Measurements from ENCODE around the gene ADGRL4.
"Not testable (repeated sequence)": the region's sequence is repeated elsewhere in the genome, so short reads cannot be mapped to it uniquely, and the experiment has no call there.

Gene ADGRL4

DNA sequence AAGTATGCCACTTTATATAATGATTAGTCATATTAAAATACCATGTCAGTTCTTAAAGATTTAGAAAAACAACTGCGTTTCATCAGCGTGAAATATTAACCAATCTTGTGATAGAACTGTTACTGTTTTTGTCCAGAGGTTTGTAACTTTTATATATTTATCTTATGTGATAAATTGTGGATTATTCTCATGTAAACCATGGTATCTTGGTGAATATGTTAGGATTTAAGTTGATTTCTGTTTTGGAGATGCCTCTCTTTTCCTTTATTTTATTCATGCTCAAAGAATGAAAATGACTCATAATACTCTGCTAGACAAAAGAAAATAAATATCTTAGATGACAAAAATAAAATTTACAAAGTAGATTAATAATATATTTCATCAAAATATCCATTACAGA is 88.4 kb downstream of the ADGRL4 start:
- DNase-seq (ENCODE audit: low spot score), result no peak

GRCh38 chr1:78916986-78917385 is 89.5 kb downstream of the ADGRL4 start:
- no peak for DNase-seq (ENCODE audit: low spot score)

DNA sequence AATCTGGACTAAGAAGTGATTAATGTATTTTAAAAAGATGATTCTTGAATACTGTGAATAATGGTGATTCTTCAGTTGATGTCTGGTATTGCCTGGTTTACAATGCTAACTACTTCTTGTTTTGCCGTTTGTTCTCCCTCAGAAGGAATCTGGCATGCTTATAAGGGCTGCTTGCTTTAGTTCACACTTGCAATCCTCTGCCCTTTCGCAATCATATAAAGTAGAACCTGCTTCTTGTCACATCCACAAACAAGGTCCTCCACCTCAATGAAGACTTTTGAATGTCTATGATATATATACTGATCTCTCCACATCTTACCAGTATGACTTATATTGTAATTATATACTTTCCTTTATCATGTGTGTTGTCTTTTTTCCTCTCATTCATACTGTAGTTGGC is 92.6 kb downstream of the ADGRL4 start:
- DNase-seq (ENCODE audit: low spot score), result no peak

GRCh38 chr1:78911956-78912880 is 94.3 kb downstream of the ADGRL4 start:
- DNase-seq (ENCODE audit: low spot score), result no peak

DNA sequence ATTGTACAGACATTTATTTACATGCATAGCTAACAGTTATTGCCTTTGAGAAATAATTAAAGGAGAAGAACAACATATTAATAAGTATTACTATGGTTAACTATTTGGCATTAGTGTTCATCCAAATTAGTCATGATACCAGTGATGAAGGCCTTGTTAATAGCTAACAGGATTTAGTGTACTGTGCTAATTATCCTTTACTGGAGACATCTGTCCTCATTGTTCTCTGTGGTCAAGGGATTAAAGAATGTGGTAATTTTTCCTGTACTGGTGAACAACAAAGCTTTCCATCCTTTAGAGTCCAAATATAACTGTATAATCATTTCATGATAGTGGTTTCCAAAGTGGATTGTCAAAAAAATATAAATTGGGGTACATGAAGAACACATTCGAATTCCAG is 103.9 kb downstream of the ADGRL4 start:
- no peak for DNase-seq (ENCODE audit: low spot score)

DNA sequence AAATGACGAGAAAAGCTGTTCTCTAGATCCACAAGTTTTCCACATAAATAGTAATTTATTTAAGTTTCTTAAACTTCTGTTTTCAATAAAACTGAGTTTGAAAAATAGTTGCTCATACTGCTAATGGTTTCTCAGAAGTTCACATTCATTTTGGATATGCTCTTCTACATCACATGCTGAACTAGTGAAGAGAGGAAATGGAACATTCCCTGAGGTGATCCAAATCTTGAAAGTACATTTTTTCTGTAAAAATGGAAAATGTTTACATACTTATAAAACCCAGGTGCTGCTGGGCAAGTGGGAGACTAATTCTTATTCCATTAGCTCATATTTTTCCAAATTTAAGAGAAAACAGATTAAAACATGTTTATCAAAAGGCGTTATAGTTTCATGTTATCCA is 111.7 kb downstream of the ADGRL4 start:
- DNase-seq (ENCODE audit: low spot score), result no peak

- no peak for DNase-seq (ENCODE audit: low spot score)
Measured at GRCh38 chr1:78892260-78892840, 114.2 kb downstream of the ADGRL4 start.

- DNase-seq (ENCODE audit: low spot score), result no peak
Measured at GRCh38 chr1:78887458-78887857, 119.1 kb downstream of the ADGRL4 start.

DNA sequence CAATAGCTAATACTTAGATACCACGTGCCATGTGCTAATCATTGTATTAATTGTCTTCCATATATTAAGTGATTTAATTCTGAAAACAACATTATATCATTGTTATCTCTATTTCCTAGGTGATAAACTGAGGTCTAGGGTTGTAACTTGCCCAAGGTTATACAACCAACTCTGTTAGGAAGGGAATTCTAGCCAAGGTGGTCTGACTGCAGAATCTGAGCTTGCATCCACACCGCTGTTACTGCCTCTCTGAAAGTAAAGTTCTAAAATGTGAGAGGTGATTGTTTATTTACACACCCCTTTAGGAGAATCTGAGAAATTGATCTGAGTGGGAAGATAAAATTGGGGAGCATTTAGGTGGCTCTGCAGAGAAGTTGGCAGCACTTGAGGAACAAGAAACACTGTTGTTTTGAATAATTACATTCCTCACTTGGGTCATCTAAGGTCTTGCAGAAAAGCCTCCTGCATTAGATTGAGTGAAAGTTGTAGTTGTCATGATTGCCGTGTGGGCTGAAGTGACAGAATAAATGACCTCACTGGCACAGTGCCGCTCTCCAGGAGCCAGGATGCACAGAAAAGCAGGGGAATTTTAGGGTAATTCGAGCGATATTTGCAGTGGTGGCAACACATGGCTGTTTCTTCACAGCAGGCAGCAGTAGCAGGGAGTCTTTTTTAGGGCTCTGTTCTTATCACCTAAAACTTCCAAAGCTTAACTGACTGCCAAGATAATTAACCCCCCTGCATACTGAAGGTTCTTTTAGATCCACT is 121.7 kb downstream of the ADGRL4 start:
- no peak for DNase-seq (ENCODE audit: low spot score)

GRCh38 chr1:78880223-78880622 is 126.3 kb downstream of the ADGRL4 start:
- DNase-seq (ENCODE audit: low spot score), result no peak

DNA sequence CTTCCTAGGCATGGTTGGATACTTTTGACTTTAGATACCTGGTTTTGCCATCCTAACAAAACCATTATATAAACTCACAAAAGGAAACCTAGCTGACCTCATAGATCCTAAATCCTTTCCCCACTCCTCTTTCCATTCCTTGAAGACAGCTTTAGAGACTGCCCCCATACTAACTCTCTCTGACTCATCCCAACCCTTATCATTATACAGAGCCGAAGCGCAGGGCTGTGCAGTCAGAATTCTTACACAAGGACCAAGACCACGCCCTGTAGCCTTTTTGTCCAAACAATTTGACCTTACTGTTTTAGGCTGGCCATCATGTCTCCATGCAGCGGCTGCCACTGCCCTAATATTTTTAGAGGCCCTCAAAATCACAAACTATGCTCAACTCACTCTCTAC is 130.5 kb downstream of the ADGRL4 start:
- DNase-seq (ENCODE audit: low spot score), result not testable (repeated sequence)

- not testable (repeated sequence) for DNase-seq (ENCODE audit: low spot score)
Measured at GRCh38 chr1:78872801-78873200, 133.7 kb downstream of the ADGRL4 start.

DNA sequence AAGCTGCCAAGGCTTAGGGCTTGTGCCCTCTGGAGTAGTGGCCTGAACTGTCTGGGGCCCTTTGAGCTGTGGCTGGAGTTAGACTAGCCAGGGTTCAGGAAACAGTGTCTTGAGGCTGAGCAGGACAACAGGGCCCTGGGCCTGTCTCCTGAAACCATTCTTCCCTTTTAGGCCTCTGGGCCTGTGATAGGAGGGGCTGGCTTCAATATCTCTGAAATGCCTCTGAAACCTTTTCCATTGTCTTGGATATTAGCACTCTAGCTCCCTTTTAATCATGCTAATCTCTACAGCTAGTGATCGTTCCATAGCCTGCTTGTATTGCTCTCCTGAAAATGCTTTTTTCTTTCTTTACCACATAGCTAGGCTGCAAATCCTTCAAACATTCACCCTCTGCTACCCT is 135.3 kb downstream of the ADGRL4 start:
- no peak for DNase-seq (ENCODE audit: low spot score)

DNA sequence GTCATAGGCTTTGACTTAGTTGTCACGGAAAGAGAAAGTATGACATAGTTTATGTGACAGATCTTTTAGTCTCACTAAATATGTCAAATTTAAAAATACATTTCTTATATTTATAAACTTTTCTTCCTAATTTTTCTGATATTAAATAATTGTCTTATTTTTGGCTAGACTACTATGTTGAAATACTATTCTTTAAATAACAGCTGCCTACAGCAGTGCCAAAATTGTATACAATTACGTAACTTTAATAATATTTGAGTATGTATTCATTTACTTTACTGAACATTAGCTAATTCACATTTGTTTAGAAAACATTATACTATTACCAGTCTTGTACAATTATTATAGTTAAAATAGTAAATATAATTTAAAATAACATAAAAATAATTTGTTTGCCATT is 137.4 kb downstream of the ADGRL4 start:
- DNase-seq (ENCODE audit: low spot score), result no peak

DNA sequence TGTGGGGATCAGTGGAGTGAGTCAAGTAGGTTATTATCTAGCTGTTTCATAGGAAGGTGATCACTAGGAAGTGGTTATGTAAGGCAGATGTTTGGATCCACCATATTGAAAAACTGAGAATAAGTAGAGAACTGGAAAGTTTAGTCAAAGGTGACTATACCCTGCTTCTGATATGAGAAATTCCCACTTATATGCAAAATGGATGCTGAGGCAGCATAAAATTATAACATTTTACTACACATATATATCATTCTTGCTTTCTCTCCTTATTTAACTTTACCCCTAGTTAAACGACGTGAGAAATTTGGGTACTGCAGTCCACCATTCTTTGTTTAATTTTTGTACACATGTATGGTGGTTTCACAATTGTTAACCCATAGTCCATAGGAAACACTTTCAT is 142.4 kb downstream of the ADGRL4 start:
- no peak for DNase-seq (ENCODE audit: low spot score)

DNA sequence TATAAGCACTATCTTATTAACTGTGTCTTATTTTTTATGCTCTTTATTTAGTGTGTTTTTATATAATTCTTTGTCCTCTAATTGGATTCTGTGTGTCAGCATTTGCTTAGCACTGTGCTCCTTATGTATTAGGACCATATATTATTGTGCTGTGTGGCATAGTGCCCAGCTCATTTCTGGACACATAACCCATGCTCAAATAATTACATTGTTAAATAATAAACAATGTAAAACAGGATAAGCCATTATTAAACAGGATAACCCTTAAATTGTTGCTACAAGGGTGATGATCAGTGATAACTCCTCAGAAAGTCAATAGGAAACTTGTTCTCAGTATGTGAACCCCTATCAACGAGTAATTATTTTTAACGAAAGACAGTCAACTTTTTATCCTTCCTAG is 150.4 kb downstream of the ADGRL4 start:
- no peak for DNase-seq (ENCODE audit: low spot score)

- DNase-seq (ENCODE audit: low spot score), result no peak
Measured at GRCh38 chr1:78855258-78855657, 151.3 kb downstream of the ADGRL4 start.

- DNase-seq (ENCODE audit: low spot score), result no peak
Measured at GRCh38 chr1:78854556-78854955, 152.0 kb downstream of the ADGRL4 start.

DNA sequence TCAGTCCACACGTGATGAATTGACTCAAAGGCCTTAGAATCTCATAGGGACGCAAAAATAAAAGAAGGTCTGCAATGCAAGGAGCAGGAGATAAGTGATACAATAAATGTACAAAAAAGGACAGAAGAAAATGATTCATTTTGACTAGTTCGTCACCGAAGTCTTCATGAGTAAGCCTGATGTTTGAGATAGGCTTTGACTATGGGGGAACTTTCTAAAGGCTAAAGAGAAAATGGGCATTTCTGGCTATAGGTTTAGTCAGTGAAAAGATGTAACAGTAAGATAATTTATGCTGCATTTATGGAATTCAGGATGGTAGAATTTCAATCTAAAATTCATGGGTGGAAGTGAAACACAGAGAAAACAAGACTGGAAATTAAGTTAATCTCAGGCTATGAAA is 163.0 kb downstream of the ADGRL4 start:
- no peak for DNase-seq (ENCODE audit: low spot score)

DNA sequence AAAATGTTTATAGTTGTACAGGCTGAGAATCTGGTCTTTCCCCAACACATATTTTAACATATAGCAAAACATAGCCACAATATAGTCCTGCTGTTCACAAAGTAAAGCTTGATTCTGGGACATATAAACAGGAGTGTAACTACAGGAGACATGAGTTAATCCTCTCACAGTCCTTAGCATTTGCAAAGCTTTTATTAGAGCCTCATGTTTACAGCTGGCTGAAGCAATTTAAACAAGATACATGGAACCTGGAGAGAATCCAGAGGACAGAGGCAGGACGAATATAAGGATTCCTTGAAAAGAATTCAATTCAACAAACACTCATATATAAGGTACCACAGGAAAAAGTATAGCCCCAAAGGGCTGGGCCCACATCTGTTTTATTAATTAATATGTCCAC is 163.4 kb downstream of the ADGRL4 start:
- DNase-seq (ENCODE audit: low spot score), result no peak

DNA sequence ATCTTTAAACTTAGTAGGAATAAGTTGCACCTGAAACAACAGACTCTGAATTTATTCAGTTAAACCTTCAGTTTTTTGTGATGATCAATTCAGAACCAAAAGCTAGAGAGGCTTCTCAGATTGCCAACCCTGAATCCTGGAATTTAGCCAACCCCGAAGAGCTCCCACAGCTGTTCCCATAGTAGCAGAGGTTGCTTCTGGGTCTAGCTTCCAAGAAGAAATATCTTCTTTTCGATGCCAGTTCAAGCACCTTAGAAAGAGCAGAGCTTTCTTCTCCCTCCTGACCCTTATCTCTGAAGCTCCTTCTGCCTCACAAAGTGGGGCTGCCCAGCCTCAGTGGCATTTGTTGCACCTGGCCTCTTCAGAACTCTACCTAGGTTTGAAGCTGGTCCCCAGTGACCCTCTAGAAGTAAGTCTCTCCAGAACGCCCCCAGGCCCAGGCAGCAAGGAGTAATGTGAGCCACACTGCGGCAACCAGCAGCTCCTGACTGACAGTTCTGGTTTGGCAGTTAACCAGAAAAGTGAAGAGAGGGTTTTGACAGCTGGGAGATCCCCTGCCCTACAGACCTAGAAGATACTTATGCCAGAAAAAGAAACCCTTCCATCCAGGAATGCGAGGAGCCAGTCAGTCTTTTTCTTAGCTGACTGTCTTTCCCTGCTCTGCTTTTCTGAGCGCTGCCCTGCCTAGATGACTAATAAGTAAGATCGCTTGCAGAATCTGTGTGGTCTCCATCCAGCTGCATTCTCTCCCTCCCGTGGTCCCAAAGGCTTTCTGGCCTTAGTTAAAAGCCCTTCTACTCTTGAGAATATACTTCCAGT is 165.9 kb downstream of the ADGRL4 start:
- DNase-seq (ENCODE audit: low spot score), result peak; percentile 25
